CD4-positive, alpha-beta T cell (primary cell): Measurements from ENCODE around the gene SHISA5. TPM values are rescaled to one million over a fixed set of nuclear protein-coding genes. Genes with fewer than 3 reads are reported as not detected.

Experiments used
- ATAC-seq: fragments of 200-7000 bp; cut with Tn5 transposase; one replicate; pipeline ENCODE4 v1.10.0; 2022; ENCODE audit warnings: mild to moderate bottlenecking; ENCODE audit not compliant: poor library complexity
- CTCF ChIA-PET: fragments of 350-600 bp; sonication (Branson Sonifier 250); formaldehyde crosslinking; loops from one replicate; lab custom pipeline; 2021; ENCODE audit warnings: antibody characterized with exemption, inconsistent platforms; lab: Charles Lee
- POLR2A ChIA-PET: fragments of 350-600 bp; sonication (Branson Sonifier 250); formaldehyde crosslinking; loops from one replicate; lab custom pipeline; 2021; ENCODE audit warnings: antibody characterized with exemption, inconsistent platforms; lab: Charles Lee
- DNase-seq, 14 experiments: peaks; one replicate each; pipeline ENCODE4 v3.0.0-alpha.2; 2013 to 2020; ENCODE audit warnings: mixed read lengths in 2 of 14
- H3K27ac ChIP-seq, 2 donors: one replicate each; pipeline versions ENCODE4 v1.5.1 to v1.7.0; 2013; ENCODE audit warnings: low read length in 2 of 2, low read depth in 1 of 2, mild to moderate bottlenecking in 1 of 2
- H3K27me3 ChIP-seq, 2 experiments: 1 replicate in 1 of 2; 2 replicates in 1 of 2; pipeline versions ENCODE4 v1.6.1 to v1.7.0; 2013; ENCODE audit warnings: low read length in 2 of 2, control low read depth in 1 of 2, mild to moderate bottlenecking in 1 of 2, moderate library complexity in 1 of 2; ENCODE audit not compliant: insufficient read depth in 2 of 2, control insufficient read depth in 1 of 2
- H3K36me3 ChIP-seq: one replicate; pipeline ENCODE4 v1.6.1; 2013; ENCODE audit warnings: low read length, control low read depth; ENCODE audit not compliant: insufficient read depth
- H3K4me1 ChIP-seq: one replicate; pipeline ENCODE4 v1.6.1; 2013; ENCODE audit warnings: low read length, control low read depth; ENCODE audit not compliant: insufficient read depth
- H3K4me3 ChIP-seq: one replicate; pipeline ENCODE4 v1.5.1; 2013; ENCODE audit warnings: mild to moderate bottlenecking, low read length, moderate library complexity
- H3K9me3 ChIP-seq, 2 experiments: 1 replicate in 1 of 2; 2 replicates in 1 of 2; pipeline versions ENCODE4 v1.6.1 to v1.7.0; 2013; ENCODE audit warnings: low read length in 2 of 2, mild to moderate bottlenecking in 2 of 2, control low read depth in 1 of 2, moderate library complexity in 1 of 2; ENCODE audit not compliant: control insufficient read depth in 1 of 2, insufficient read depth in 1 of 2
- H3K27ac Mint-ChIP-seq: one replicate; pipeline ENCODE4 v1.8.0; 2020; ENCODE audit warnings: mixed read lengths
- H3K27me3 Mint-ChIP-seq: one replicate; pipeline ENCODE4 v1.8.0; 2021; ENCODE audit warnings: mixed read lengths
- H3K36me3 Mint-ChIP-seq: one replicate; pipeline ENCODE4 v1.8.0; 2021; ENCODE audit warnings: low read depth, mixed read lengths
- H3K4me1 Mint-ChIP-seq: one replicate; pipeline ENCODE4 v1.8.0; 2021; ENCODE audit warnings: low read depth, mixed read lengths
- H3K4me3 Mint-ChIP-seq: one replicate; pipeline ENCODE4 v1.8.0; 2020; ENCODE audit warnings: mild to moderate bottlenecking, mixed read lengths
- H3K9me3 Mint-ChIP-seq: one replicate; pipeline ENCODE4 v1.8.0; 2020; ENCODE audit warnings: mixed read lengths
- intact Hi-C, 2 experiments: fragments of 100-400 bp; cut with DNase I in 1 of 2; cut with micrococcal nuclease in 1 of 2; formaldehyde crosslinking; loops; one replicate each; pipeline versions ENCODE4 v1.15.1 to v1.9.0; 2023 to 2025; cut with DNase I, micrococcal nuclease
- total RNA-seq, 174 experiments: library from RNA in 2 of 174; stranded (reverse) in 2 of 174; gene quantifications; one replicate each; pipeline ENCODE4 v1.2.3 and lab custom pipeline; 2021 to 2026
- TF ChIP-seq, protein P1 (sequence below): fragments of 200-600 bp; IDR thresholded peaks from one replicate; pipeline ENCODE4 v1.8.0; 2022; ENCODE audit warnings: antibody characterized with exemption, mild to moderate bottlenecking

Gene SHISA5
- total RNA-seq, 2 experiments from 2014 or later = 102 to 109 TPM

DNA sequence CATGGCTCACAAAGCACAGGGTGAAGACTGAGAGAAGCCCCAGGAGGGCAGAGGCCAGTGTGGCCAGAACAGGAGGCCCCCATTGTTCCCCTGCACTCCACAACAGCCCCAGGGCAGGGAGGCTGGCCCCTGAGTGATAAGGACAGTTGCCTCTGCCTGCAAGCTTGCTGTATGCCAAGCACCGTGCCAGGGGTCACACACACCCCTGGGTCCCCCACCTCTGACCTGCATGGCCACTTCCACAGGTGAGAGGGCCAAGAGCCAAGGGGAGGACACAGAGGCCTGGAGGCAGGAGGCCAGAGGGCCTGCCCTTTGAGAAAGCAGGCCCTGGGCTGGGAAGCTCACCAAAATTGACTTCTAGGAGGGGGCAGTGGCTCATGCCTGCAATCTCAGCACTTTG, 33.7 kb downstream of the SHISA5 start:
- Histone ChIP-seq H3K27me3 (no peaks in the 10 kb centered on the region), H3K36me3 (peaks cover 40% of the 10 kb centered on the region), H3K9me3 (no peaks in the 10 kb centered on the region), H3K4me1 (peaks cover 95% of the 10 kb centered on the region), H3K4me3 (no peak overlapping the region), H3K27ac (peak overlapping the region; percentile 24 to 30)
- H3K36me3 Mint-ChIP-seq = peaks cover 50% of the 10 kb centered on the region
- no peak for ATAC-seq
- H3K27ac Mint-ChIP-seq = peak overlapping the region; percentile 94
- no peaks in the 10 kb centered on the region for H3K27me3 Mint-ChIP-seq
- peaks cover 67% of the 10 kb centered on the region for H3K4me1 Mint-ChIP-seq
- TF ChIP-seq, protein P1, sequence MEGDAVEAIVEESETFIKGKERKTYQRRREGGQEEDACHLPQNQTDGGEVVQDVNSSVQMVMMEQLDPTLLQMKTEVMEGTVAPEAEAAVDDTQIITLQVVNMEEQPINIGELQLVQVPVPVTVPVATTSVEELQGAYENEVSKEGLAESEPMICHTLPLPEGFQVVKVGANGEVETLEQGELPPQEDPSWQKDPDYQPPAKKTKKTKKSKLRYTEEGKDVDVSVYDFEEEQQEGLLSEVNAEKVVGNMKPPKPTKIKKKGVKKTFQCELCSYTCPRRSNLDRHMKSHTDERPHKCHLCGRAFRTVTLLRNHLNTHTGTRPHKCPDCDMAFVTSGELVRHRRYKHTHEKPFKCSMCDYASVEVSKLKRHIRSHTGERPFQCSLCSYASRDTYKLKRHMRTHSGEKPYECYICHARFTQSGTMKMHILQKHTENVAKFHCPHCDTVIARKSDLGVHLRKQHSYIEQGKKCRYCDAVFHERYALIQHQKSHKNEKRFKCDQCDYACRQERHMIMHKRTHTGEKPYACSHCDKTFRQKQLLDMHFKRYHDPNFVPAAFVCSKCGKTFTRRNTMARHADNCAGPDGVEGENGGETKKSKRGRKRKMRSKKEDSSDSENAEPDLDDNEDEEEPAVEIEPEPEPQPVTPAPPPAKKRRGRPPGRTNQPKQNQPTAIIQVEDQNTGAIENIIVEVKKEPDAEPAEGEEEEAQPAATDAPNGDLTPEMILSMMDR = no peak
- DNase-seq = no peak
- POLR2A ChIA-PET = interaction anchor here (1.2 to 2.1 kb wide), 4 partner anchors 24 to 86 kb away, joined by 3 to 9 read pairs (median 4); partner anchors contain the start of genes ATRIP, CCDC51, PFKFB4 and TMA7
- intact Hi-C loops = no loop called here
- H3K9me3 Mint-ChIP-seq = no peaks in the 10 kb centered on the region
- CTCF ChIA-PET = interaction anchor here (0.6 to 1.3 kb wide), 3 partner anchors 34 to 69 kb away, joined by 3 to 5 read pairs (median 3); no protein-coding TSS in a partner anchor
- peak overlapping the region; percentile 79 for H3K4me3 Mint-ChIP-seq

DNA sequence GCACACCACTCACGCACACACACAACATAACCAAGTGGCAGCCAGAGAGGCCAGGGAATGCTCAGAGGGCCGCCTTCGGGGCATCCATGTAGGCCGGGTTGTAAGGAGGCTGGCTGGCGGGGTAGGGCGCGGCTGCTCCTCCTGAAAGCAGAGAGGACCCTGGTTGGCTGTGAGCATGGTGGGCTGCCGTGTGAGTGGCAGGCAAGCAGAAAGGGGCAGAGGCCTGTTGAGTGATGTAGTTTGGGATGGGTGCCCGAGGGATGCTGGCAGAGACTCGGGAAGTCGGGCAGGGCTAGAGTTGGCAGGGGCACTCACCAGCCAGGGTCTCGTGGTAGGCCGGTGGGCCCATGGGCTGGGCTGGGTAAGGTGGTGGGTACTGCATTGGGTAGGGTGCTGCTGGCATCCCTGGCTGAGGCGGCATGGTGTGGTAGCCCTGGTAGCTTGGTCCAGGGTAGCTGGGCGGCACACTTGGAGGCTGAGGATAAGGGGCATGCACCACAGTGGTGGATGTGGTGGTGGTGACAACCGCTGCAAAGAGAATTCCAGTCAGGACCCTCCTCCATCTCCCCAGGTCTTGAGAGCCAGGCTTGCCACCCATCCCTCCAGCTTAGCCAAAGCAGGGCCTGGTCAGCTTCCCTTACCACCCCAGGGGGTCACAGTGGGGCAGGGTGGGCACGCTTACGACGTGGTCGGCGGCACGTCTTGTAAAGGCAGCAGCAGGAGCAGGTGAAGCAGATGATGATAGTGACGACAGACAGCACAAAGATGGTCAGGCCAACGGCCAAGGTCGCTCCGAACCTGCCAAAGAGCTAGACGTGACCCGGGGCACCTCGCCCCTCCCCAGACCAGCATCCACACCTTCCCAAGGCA, 34.7 kb downstream of the SHISA5 start:
- H3K4me3 ChIP-seq = no peak overlapping the region
- intact Hi-C loops = loop anchor here in 1 of 2 experiments (10.0 kb wide), 1 partner anchor 186 kb away; no protein-coding TSS in a partner anchor
- H3K9me3 ChIP-seq = no peaks in the 10 kb centered on the region
- TF ChIP-seq, protein P1 = no peak
- Mint-ChIP-seq H3K4me1 (peaks cover 62% of the 10 kb centered on the region), H3K9me3 (no peaks in the 10 kb centered on the region), H3K36me3 (peaks cover 50% of the 10 kb centered on the region), H3K27me3 (no peaks in the 10 kb centered on the region), H3K4me3 (peak overlapping the region; percentile 87), H3K27ac (peak overlapping the region; percentile 94)
- peaks cover 41% of the 10 kb centered on the region for H3K36me3 ChIP-seq
- peaks cover 93% of the 10 kb centered on the region for H3K4me1 ChIP-seq
- ChIA-PET POLR2A (interaction anchor here (1.2 to 3.6 kb wide), 3 partner anchors 9 to 29 kb away, joined by 4 to 26 read pairs (median 9); partner anchors contain the start of genes ATRIP, CCDC51 and TMA7), CTCF (interaction anchor here (0.7 to 1.3 kb wide), 3 partner anchors 33 to 38 kb away, joined by 3 to 5 read pairs (median 3); no protein-coding TSS in a partner anchor)
- ATAC-seq (no peak), DNase-seq (no peak)
- peak overlapping the region in 1 of 2 donors; percentile 6 for H3K27ac ChIP-seq
- no peaks in the 10 kb centered on the region for H3K27me3 ChIP-seq

DNA sequence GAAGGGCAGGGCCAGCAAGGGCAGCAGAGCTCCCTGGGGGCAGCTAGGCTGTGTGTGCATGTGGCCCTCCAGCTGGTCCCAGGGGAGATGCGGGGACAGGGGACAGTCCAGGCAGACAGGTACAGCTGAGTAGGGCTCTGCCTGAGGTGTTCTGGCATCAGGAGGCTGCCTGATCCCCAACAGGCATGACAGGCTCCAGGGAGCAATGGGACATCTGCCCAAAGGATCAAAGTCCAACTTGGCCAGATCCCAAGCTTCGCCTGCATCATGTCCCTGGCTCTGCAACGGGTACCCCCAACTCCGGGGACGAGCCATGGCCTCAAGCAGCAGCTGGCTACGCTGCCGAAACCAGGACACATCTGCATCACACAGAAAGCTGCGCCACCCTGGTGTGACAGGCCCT, 35.6 kb downstream of the SHISA5 start:
- TF ChIP-seq, protein P1 = no peak
- ChIA-PET POLR2A (interaction anchor here (0.9 to 3.6 kb wide), 5 partner anchors 10 to 32 kb away, joined by 3 to 26 read pairs (median 9); partner anchors contain the start of genes ATRIP, CCDC51 and TMA7), CTCF (interaction anchor here (0.7 kb wide), 1 partner anchor 33 kb away, joined by 3 read pairs; no protein-coding TSS in a partner anchor)
- peak overlapping the region; percentile 87 for H3K4me3 Mint-ChIP-seq
- no peaks in the 10 kb centered on the region for H3K9me3 ChIP-seq
- intact Hi-C loops = loop anchor here in 1 of 2 experiments (10.0 kb wide), 1 partner anchor 186 kb away; no protein-coding TSS in a partner anchor
- H3K4me1 ChIP-seq = peaks cover 86% of the 10 kb centered on the region
- peaks cover 57% of the 10 kb centered on the region for H3K4me1 Mint-ChIP-seq
- H3K27ac Mint-ChIP-seq = peak overlapping the region; percentile 94
- H3K27me3 ChIP-seq = no peaks in the 10 kb centered on the region
- no peak overlapping the region for H3K4me3 ChIP-seq
- no peaks in the 10 kb centered on the region for H3K27me3 Mint-ChIP-seq
- no peak for ATAC-seq
- peak overlapping the region; percentile 3 to 94 for H3K27ac ChIP-seq
- H3K9me3 Mint-ChIP-seq = no peaks in the 10 kb centered on the region
- peaks cover 41% of the 10 kb centered on the region for H3K36me3 ChIP-seq
- H3K36me3 Mint-ChIP-seq = peaks cover 50% of the 10 kb centered on the region
- no peak for DNase-seq
